Common myeloid progenitor, CD34-positive (primary cell): ENCODE results near the gene DHX57. TPM values are rescaled to one million over a fixed set of nuclear protein-coding genes. Genes with fewer than 3 reads are reported as not detected.

Experiments
- CTCF ChIA-PET: fragments of 350-600 bp; sonication (Branson Sonifier 250); formaldehyde crosslinking; loops from one replicate; lab custom pipeline; 2021; ENCODE audit warnings: antibody characterized with exemption; lab: Charles Lee
- POLR2A ChIA-PET: fragments of 350-600 bp; sonication (Branson Sonifier 250); formaldehyde crosslinking; loops from one replicate; lab custom pipeline; 2021; ENCODE audit warnings: antibody characterized with exemption; lab: Charles Lee
- DNase-seq, 3 donors: peaks; one replicate each; pipeline versions ENCODE4 v3.0.0 to v3.0.0-alpha.2; 2013
- H3K27ac ChIP-seq, 2 experiments: 1 replicate in 1 of 2; 2 replicates in 1 of 2; pipeline ENCODE4 v1.7.0; 2013; ENCODE audit warnings: inconsistent platforms in 2 of 2, low read length in 2 of 2, mild to moderate bottlenecking in 2 of 2, low read depth in 1 of 2, moderate library complexity in 1 of 2; ENCODE audit not compliant: severe bottlenecking in 2 of 2, insufficient read depth in 1 of 2, poor library complexity in 1 of 2
- H3K27me3 ChIP-seq, 5 experiments: replicated peaks in 2 of 5; 1 replicate in 3 of 5; 2 replicates in 2 of 5; pipeline versions ENCODE4 v1.6.1 to v1.7.0; 2013; ENCODE audit warnings: low read length in 4 of 5, mild to moderate bottlenecking in 2 of 5, moderate library complexity in 2 of 5, inconsistent platforms in 1 of 5; ENCODE audit not compliant: insufficient read depth in 5 of 5, control insufficient read depth in 4 of 5
- H3K36me3 ChIP-seq, 4 experiments: 1 replicate in 2 of 4; 2 replicates in 2 of 4; pipeline versions ENCODE4 v1.6.1 to v1.7.0; 2013; ENCODE audit warnings: low read length in 3 of 4, control low read depth in 1 of 4, mild to moderate bottlenecking in 1 of 4; ENCODE audit not compliant: control insufficient read depth in 4 of 4, insufficient read depth in 4 of 4
- H3K4me1 ChIP-seq, 4 experiments: 1 replicate in 3 of 4; 2 replicates in 1 of 4; pipeline versions ENCODE4 v1.6.1 to v1.7.1; 2013; ENCODE audit warnings: low read length in 3 of 4, mild to moderate bottlenecking in 3 of 4, control low read depth in 1 of 4, inconsistent platforms in 1 of 4, moderate library complexity in 1 of 4; ENCODE audit not compliant: control insufficient read depth in 4 of 4, insufficient read depth in 4 of 4; ENCODE audit errors: control extremely low read depth in 1 of 4
- H3K4me3 ChIP-seq, 7 experiments: 1 replicate in 4 of 7; 2 replicates in 3 of 7; pipeline versions ENCODE4 v1.5.1 to v1.7.0; 2013; ENCODE audit warnings: mild to moderate bottlenecking in 7 of 7, low read length in 6 of 7, moderate library complexity in 6 of 7, inconsistent platforms in 2 of 7, low read depth in 2 of 7, control low read depth in 1 of 7; ENCODE audit not compliant: insufficient read depth in 4 of 7, control insufficient read depth in 1 of 7; ENCODE audit errors: extremely low read depth in 1 of 7
- H3K9me3 ChIP-seq, 5 experiments: 1 replicate in 4 of 5; 2 replicates in 1 of 5; pipeline versions ENCODE4 v1.6.1 to v1.7.1; 2013; ENCODE audit warnings: low read length in 4 of 5, mild to moderate bottlenecking in 2 of 5, inconsistent platforms in 1 of 5, low read depth in 1 of 5, moderate library complexity in 1 of 5; ENCODE audit not compliant: control insufficient read depth in 4 of 5, insufficient read depth in 2 of 5; ENCODE audit errors: control extremely low read depth in 1 of 5
- WGBS: methylation state at CpG from one replicate; pipeline ENCODE4 v1.1.5; 2013; ENCODE audit not compliant: insufficient coverage; 5-methylcytosine and 5-hydroxymethylcytosine counted together
- polyA plus RNA-seq: library from polyadenylated mRNA; unstranded; fragments of 120-200 nt; gene quantifications from one replicate; pipeline ENCODE4 v1.2.1, GENCODE V29; 2013

DHX57 gene
- polyA plus RNA-seq, result 12.0 TPM

GRCh38 chr2:38875576-38876367 is at the start of gene DHX57, which contains the start of gene MORN2:
TSS of gene DHX57 (minus strand) at chr2:38875934. CDS start at chr2:38868405, 7,529 bp downstream.
TSS of gene MORN2 (plus strand) at chr2:38875976.
- H3K4me3 ChIP-seq, result peak within 1 kb of the TSS; percentile 78 to 98 (median 89)
- CTCF ChIA-PET, result interaction anchor here (0.8 kb wide), 1 partner anchor 47 kb away, joined by 3 read pairs; no protein-coding TSS in a partner anchor
- under 1% methylated on average over 51 of the region's 52 CpGs for WGBS
- peaks cover 0 to 7% (median 0%) of the 10 kb centered on the region in 4 experiments for H3K36me3 ChIP-seq
- H3K27ac ChIP-seq, result peak within 1 kb of the TSS; percentile 40 to 75
- peak; percentile 64 to 87 (median 79) for DNase-seq
- peaks cover 0 to 12% (median 0%) of the 10 kb centered on the region in 5 experiments for H3K9me3 ChIP-seq
- POLR2A ChIA-PET, result no interaction called here
- H3K4me1 ChIP-seq, result peaks cover 11 to 17% (median 15%) of the 10 kb centered on the region in 4 experiments
- no peaks in the 10 kb centered on the region for H3K27me3 ChIP-seq

GRCh38 chr2:38922902-38923301 is 47.2 kb upstream of the DHX57 start:
- Histone ChIP-seq H3K36me3 (no peaks in the 10 kb centered on the region), H3K4me3 (no peak overlapping the region), H3K27me3 (no peaks in the 10 kb centered on the region), H3K9me3 (no peaks in the 10 kb centered on the region), H3K27ac (no peak overlapping the region), H3K4me1 (no peaks in the 10 kb centered on the region)
- no peak for DNase-seq
- CTCF ChIA-PET, result interaction anchor here (0.7 to 1.1 kb wide), 2 partner anchors 24 to 48 kb away, joined by 3 to 4 read pairs; no protein-coding TSS in a partner anchor
- POLR2A ChIA-PET, result no interaction called here
- WGBS, result 100% methylated on average over 2 of the region's 2 CpGs

- no peaks in the 10 kb centered on the region for H3K27me3 ChIP-seq
- H3K9me3 ChIP-seq, result no peaks in the 10 kb centered on the region
- WGBS, result 100% methylated on average over 1 of the region's 4 CpGs
- H3K27ac ChIP-seq, result no peak overlapping the region
- no peak for DNase-seq
- ChIA-PET POLR2A (no interaction called here), CTCF (interaction anchor here (0.7 to 1.1 kb wide), 2 partner anchors 25 to 49 kb away, joined by 3 to 4 read pairs; no protein-coding TSS in a partner anchor)
- no peaks in the 10 kb centered on the region for H3K36me3 ChIP-seq
- H3K4me3 ChIP-seq, result no peak overlapping the region
- no peaks in the 10 kb centered on the region for H3K4me1 ChIP-seq
Observed at GRCh38 chr2:38922389-38922788, 46.7 kb upstream of the DHX57 start.

GRCh38 chr2:38912619-38913018 is 36.9 kb upstream of the DHX57 start:
- ChIA-PET POLR2A (interaction anchor here (0.6 kb wide), 1 partner anchor 1378 kb away, joined by 4 read pairs; no protein-coding TSS in a partner anchor), CTCF (no interaction called here)
- Histone ChIP-seq H3K4me3 (no peak overlapping the region), H3K4me1 (peaks cover 0 to 2% (median 0%) of the 10 kb centered on the region in 4 experiments), H3K27ac (no peak overlapping the region), H3K27me3 (no peaks in the 10 kb centered on the region), H3K9me3 (no peaks in the 10 kb centered on the region), H3K36me3 (no peaks in the 10 kb centered on the region)
- WGBS, result no CpG with 5 or more reads among the region's 1 CpG
- DNase-seq, result no peak

GRCh38 chr2:38911191-38911590 is 35.5 kb upstream of the DHX57 start:
- no CpG with 5 or more reads among the region's 1 CpG for WGBS
- Histone ChIP-seq H3K9me3 (no peaks in the 10 kb centered on the region), H3K4me1 (peaks cover 0 to 2% (median 0%) of the 10 kb centered on the region in 4 experiments), H3K4me3 (no peak overlapping the region), H3K27ac (no peak overlapping the region), H3K36me3 (no peaks in the 10 kb centered on the region), H3K27me3 (no peaks in the 10 kb centered on the region)
- no peak for DNase-seq
- CTCF ChIA-PET, result interaction anchor here (1.0 kb wide), 1 partner anchor 37 kb away, joined by 3 read pairs; no protein-coding TSS in a partner anchor
- POLR2A ChIA-PET, result no interaction called here

GRCh38 chr2:38909872-38910271 is 34.1 kb upstream of the DHX57 start:
- Histone ChIP-seq H3K27ac (no peak overlapping the region), H3K4me3 (no peak overlapping the region), H3K4me1 (peaks cover 0 to 2% (median 0%) of the 10 kb centered on the region in 4 experiments), H3K9me3 (no peaks in the 10 kb centered on the region), H3K36me3 (no peaks in the 10 kb centered on the region), H3K27me3 (no peaks in the 10 kb centered on the region)
- no CpG with 5 or more reads among the region's 1 CpG for WGBS
- POLR2A ChIA-PET, result no interaction called here
- CTCF ChIA-PET, result no interaction called here
- no peak for DNase-seq
